Keratinocyte (primary cell): ENCODE data around the gene SVIP. TPM values are rescaled to one million over a fixed set of nuclear protein-coding genes. Genes with fewer than 3 reads are reported as not detected.

ENCODE experiments used
- DNase-seq: peaks from one replicate; pipeline ENCODE4 v3.0.0-alpha.2; 2011; ENCODE audit warnings: low read depth, missing footprints, low spot score
- FAIRE-seq: peaks from 2 replicates; lab custom pipeline; 2011; peaks lifted over from hg19 to GRCh38; lab: Jason Lieb, UNC
- H2AFZ ChIP-seq: 2 replicates; pipeline ENCODE4 v1.6.0; 2012; ENCODE audit warnings: low read length, control low read depth, inconsistent platforms; ENCODE audit not compliant: control insufficient read depth
- H3K27ac ChIP-seq: 2 replicates; pipeline ENCODE4 v1.5.1; 2011; ENCODE audit warnings: low read length; ENCODE audit not compliant: control insufficient read depth, insufficient read depth
- H3K27me3 ChIP-seq: 3 replicates; pipeline ENCODE4 v1.6.0; 2011; ENCODE audit warnings: low read length; ENCODE audit not compliant: control insufficient read depth, insufficient read depth; ENCODE audit errors: extremely low read depth
- H3K36me3 ChIP-seq, 2 experiments: 2 replicates in 1 of 2; 3 replicates in 1 of 2; pipeline ENCODE4 v1.5.1; 2011; ENCODE audit warnings: low read length in 2 of 2, mild to moderate bottlenecking in 1 of 2; ENCODE audit not compliant: control insufficient read depth in 2 of 2, insufficient read depth in 2 of 2; ENCODE audit errors: extremely low read depth in 1 of 2
- H3K4me1 ChIP-seq: 3 replicates; pipeline ENCODE4 v1.5.1; 2011; ENCODE audit warnings: low read length; ENCODE audit not compliant: control insufficient read depth, insufficient read depth; ENCODE audit errors: extremely low read depth
- H3K4me2 ChIP-seq: 3 replicates; pipeline ENCODE4 v1.6.0; 2011; ENCODE audit warnings: low read depth, low read length; ENCODE audit not compliant: control insufficient read depth, insufficient read depth; ENCODE audit errors: extremely low read depth
- H3K4me3 ChIP-seq, 3 experiments: fragments of 200-600 bp in 1 of 3; sonication (generic) in 1 of 3; 2 replicates in 2 of 3; 3 replicates in 1 of 3; pipeline ENCODE4 v1.5.1; 2011 to 2016; ENCODE audit warnings: low read length in 3 of 3, mild to moderate bottlenecking in 3 of 3, control low read depth in 2 of 3, inconsistent platforms in 1 of 3, low read depth in 1 of 3, mixed read lengths in 1 of 3, mixed run types in 1 of 3, moderate library complexity in 1 of 3; ENCODE audit not compliant: control insufficient read depth in 2 of 3, insufficient read depth in 2 of 3; ENCODE audit errors: extremely low read depth in 1 of 3
- H3K79me2 ChIP-seq: 2 replicates; pipeline ENCODE4 v1.6.0; 2012; ENCODE audit warnings: low read length; ENCODE audit not compliant: control insufficient read depth, insufficient read depth
- H3K9ac ChIP-seq: 3 replicates; pipeline ENCODE4 v1.6.0; 2011; ENCODE audit warnings: low read length; ENCODE audit not compliant: control insufficient read depth, insufficient read depth; ENCODE audit errors: extremely low read depth
- H3K9me1 ChIP-seq: 3 replicates; pipeline ENCODE4 v1.6.0; 2011; ENCODE audit warnings: low read length; ENCODE audit not compliant: control insufficient read depth, insufficient read depth; ENCODE audit errors: extremely low read depth
- H3K9me3 ChIP-seq: 2 replicates; pipeline ENCODE4 v1.5.1; 2012; ENCODE audit warnings: low read depth, low read length; ENCODE audit not compliant: control insufficient read depth
- H4K20me1 ChIP-seq: 3 replicates; pipeline ENCODE4 v1.6.0; 2011; ENCODE audit warnings: low read length; ENCODE audit not compliant: control insufficient read depth, insufficient read depth; ENCODE audit errors: extremely low read depth
- CTCF ChIP-seq, 3 experiments: IDR thresholded peaks in 1 of 3; conservative IDR thresholded peaks in 1 of 3; optimal IDR thresholded peaks in 1 of 3; 2 replicates in 2 of 3; 3 replicates in 1 of 3; pipeline versions ENCODE3 to v1.5.1; 2011; ENCODE audit warnings: low read length in 3 of 3, mild to moderate bottlenecking in 3 of 3, moderate library complexity in 2 of 3, control low read depth in 1 of 3, inconsistent platforms in 1 of 3; ENCODE audit not compliant: insufficient read depth in 2 of 3; ENCODE audit errors: extremely low read depth in 1 of 3
- EZH2 ChIP-seq: IDR thresholded peaks from one replicate; pipeline ENCODE4 v1.6.1; 2012; ENCODE audit warnings: inconsistent platforms, mild to moderate bottlenecking, low read length, moderate library complexity
- dilution Hi-C: fragments of 300-500 bp; cut with MboI; formaldehyde crosslinking; loops from one replicate; pipeline ENCODE4 v1.7.0; 2020; ENCODE audit warnings: low sequenced_read_pairs; ENCODE audit not compliant: extremely low pct_ligation_motif_present
- polyA plus RNA-seq, 5 experiments: library from polyadenylated mRNA; depleted of rRNA in 3 of 5; stranded (reverse) in 3 of 5; stranded (forward) in 1 of 5; unstranded in 1 of 5; fragments of >200 nt; gene quantifications; 1 replicate in 1 of 5; 2 replicates in 3 of 5; 3 replicates in 1 of 5; pipeline versions ENCODE4 v1.2.1 to v1.2.3, GENCODE V29; 2011 to 2012; ENCODE audit warnings: missing spikeins in 2 of 5, low read depth in 1 of 5, low replicate concordance in 1 of 5

The SVIP gene
- polyA plus RNA-seq, 1 donor (not counting 4 experiments of a cell fraction or from before 2014, with no cell fraction given) = 3.3 TPM

- H2AFZ ChIP-seq = no peak overlapping the region
- no peak for TF ChIP-seq EZH2
- TF ChIP-seq CTCF (optimal IDR thresholded peaks at IDR 0.05 in 1 of 3, IDR thresholded peaks at IDR 0.05 in 1 of 3, conservative IDR thresholded peaks at IDR 0.05 in 1 of 3; ENCODE audit: extremely low read depth in 1 of 3, insufficient read depth in 2 of 3, low read length in 3 of 3) = no peak
- DNase-seq = no peak
- no peaks in the 10 kb centered on the region for H4K20me1 ChIP-seq
- FAIRE-seq = no peak
- H3K4me3 ChIP-seq = no peak overlapping the region
- no peaks in the 10 kb centered on the region for H3K4me1 ChIP-seq
- no peaks in the 10 kb centered on the region for H3K79me2 ChIP-seq
- no peak overlapping the region for H3K4me2 ChIP-seq
- no peak overlapping the region for H3K27ac ChIP-seq
- dilution Hi-C loops = loop anchor here (25.0 kb wide), 2 partner anchors 100 to 225 kb away; no protein-coding TSS in a partner anchor
- no peaks in the 10 kb centered on the region for H3K27me3 ChIP-seq
- H3K36me3 ChIP-seq = no peaks in the 10 kb centered on the region
- H3K9me1 ChIP-seq = no peaks in the 10 kb centered on the region
- H3K9me3 ChIP-seq = no peaks in the 10 kb centered on the region
- H3K9ac ChIP-seq = no peak overlapping the region
Observed at GRCh38 chr11:22787055-22787454, 42.5 kb downstream of the SVIP start.

- Histone ChIP-seq H3K9ac (no peak overlapping the region), H3K4me1 (no peaks in the 10 kb centered on the region), H4K20me1 (no peaks in the 10 kb centered on the region), H3K9me3 (no peaks in the 10 kb centered on the region), H3K36me3 (no peaks in the 10 kb centered on the region), H3K79me2 (no peaks in the 10 kb centered on the region), H3K4me2 (no peak overlapping the region), H3K9me1 (no peaks in the 10 kb centered on the region), H3K4me3 (no peak overlapping the region), H2AFZ (no peak overlapping the region), H3K27ac (no peak overlapping the region), H3K27me3 (no peaks in the 10 kb centered on the region)
- TF ChIP-seq EZH2 (no peak), CTCF (optimal IDR thresholded peaks at IDR 0.05 in 1 of 3, IDR thresholded peaks at IDR 0.05 in 1 of 3, conservative IDR thresholded peaks at IDR 0.05 in 1 of 3; ENCODE audit: extremely low read depth in 1 of 3, insufficient read depth in 2 of 3, low read length in 3 of 3) (no peak)
- dilution Hi-C loops = loop anchor here (25.0 kb wide), 2 partner anchors 99 to 224 kb away; no protein-coding TSS in a partner anchor
- FAIRE-seq (no peak), DNase-seq (no peak)
Observed at GRCh38 chr11:22786475-22786874, 43.1 kb downstream of the SVIP start.
